ENCODE data around the gene KCNE2.
"Not testable (repeated sequence)": the region's sequence is repeated elsewhere in the genome, so short reads cannot be mapped to it uniquely, and the experiment has no call there.

DNA sequence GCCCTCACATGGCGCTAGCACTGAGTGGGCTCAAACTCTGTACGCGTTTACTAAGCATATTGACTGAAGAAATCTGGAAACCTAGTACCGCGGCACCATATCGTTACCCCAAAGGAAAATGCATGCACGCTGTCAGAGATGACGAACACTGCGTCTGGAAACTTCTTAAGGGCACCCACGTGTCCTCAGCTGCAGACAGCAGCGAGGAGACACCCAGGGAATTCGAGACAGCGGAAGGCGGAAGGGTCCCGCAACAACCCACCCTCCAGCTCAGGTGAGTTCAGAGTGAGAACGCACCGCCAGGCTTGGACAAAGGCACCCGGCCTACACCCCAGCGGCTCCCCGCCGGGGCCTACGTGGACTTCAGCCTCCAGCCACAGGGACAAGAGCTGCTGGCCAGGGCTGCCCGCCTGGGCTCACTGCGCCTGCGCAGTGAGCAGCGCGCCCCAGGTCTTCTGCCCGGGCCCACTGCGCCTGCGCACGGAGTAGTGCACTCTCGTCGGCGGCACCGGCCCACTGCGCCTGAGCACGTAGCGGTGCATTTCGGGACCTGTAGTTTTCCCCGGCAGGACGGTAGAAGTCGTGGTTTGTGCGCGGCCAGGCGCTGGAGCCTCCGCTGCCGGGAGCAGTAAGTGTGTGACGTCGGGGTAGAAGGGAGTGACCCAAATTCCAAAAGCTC is 11.3 kb downstream of the KCNE2 start, which contains the start of gene SMIM11:
- TF ChIP-seq EZH2 (IDR thresholded peaks at IDR 0.05; ENCODE audit: low read depth, low read length, severe bottlenecking); SP4 (IDR thresholded peaks at IDR 0.05; ENCODE audit: low read length); TAF1 (IDR thresholded peaks at IDR 0.05; ENCODE audit: low read depth, low read length); KDM1A (IDR thresholded peaks at IDR 0.05; ENCODE audit: borderline replicate concordance, low read length); TBP (IDR thresholded peaks at IDR 0.05; ENCODE audit: low read depth, low read length): not testable (repeated sequence)
- TF ChIP-seq, protein P1, sequence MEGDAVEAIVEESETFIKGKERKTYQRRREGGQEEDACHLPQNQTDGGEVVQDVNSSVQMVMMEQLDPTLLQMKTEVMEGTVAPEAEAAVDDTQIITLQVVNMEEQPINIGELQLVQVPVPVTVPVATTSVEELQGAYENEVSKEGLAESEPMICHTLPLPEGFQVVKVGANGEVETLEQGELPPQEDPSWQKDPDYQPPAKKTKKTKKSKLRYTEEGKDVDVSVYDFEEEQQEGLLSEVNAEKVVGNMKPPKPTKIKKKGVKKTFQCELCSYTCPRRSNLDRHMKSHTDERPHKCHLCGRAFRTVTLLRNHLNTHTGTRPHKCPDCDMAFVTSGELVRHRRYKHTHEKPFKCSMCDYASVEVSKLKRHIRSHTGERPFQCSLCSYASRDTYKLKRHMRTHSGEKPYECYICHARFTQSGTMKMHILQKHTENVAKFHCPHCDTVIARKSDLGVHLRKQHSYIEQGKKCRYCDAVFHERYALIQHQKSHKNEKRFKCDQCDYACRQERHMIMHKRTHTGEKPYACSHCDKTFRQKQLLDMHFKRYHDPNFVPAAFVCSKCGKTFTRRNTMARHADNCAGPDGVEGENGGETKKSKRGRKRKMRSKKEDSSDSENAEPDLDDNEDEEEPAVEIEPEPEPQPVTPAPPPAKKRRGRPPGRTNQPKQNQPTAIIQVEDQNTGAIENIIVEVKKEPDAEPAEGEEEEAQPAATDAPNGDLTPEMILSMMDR (IDR thresholded peaks at IDR 0.05; ENCODE audit: control extremely low read depth in 1 of 3, insufficient read depth in 1 of 3, low read depth in 1 of 3, low read length in 3 of 3), result not testable (repeated sequence)
- TF ChIP-seq, protein P2, sequence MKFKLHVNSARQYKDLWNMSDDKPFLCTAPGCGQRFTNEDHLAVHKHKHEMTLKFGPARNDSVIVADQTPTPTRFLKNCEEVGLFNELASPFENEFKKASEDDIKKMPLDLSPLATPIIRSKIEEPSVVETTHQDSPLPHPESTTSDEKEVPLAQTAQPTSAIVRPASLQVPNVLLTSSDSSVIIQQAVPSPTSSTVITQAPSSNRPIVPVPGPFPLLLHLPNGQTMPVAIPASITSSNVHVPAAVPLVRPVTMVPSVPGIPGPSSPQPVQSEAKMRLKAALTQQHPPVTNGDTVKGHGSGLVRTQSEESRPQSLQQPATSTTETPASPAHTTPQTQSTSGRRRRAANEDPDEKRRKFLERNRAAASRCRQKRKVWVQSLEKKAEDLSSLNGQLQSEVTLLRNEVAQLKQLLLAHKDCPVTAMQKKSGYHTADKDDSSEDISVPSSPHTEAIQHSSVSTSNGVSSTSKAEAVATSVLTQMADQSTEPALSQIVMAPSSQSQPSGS (IDR thresholded peaks at IDR 0.05; ENCODE audit: low read length), result not testable (repeated sequence)

Measured in H1 (cell line).